Measurements from ENCODE around the gene DLGAP3.

DLGAP3 gene

GRCh38 chr1:34925730-34926129, 3.7 kb downstream of the DLGAP3 start:
- no peak for DNase-seq (ENCODE audit: low read depth in 1 of 2, low spot score in 1 of 2)
- TF ChIP-seq JUND (IDR thresholded peaks at IDR 0.05; ENCODE audit: low read depth): no peak
- in situ Hi-C loops (cut with HindIII; ENCODE audit: low pct_unique_long_range_greater_than_20kb, low sequenced_read_pairs): no loop called here

- TF ChIP-seq JUND (IDR thresholded peaks at IDR 0.05; ENCODE audit: low read depth): no peak
- DNase-seq (ENCODE audit: low read depth in 1 of 2, low spot score in 1 of 2): peak; percentile 75 to 85
- in situ Hi-C loops (cut with HindIII; ENCODE audit: low pct_unique_long_range_greater_than_20kb, low sequenced_read_pairs): no loop called here
Observed at GRCh38 chr1:34924759-34925555, 4.5 kb downstream of the DLGAP3 start.

- no peak for TF ChIP-seq JUND (IDR thresholded peaks at IDR 0.05; ENCODE audit: low read depth)
- in situ Hi-C loops (cut with HindIII; ENCODE audit: low pct_unique_long_range_greater_than_20kb, low sequenced_read_pairs): no loop called here
- DNase-seq (ENCODE audit: low read depth in 1 of 2, low spot score in 1 of 2): no peak
Observed at GRCh38 chr1:34923490-34923889, 6.0 kb downstream of the DLGAP3 start.

- TF ChIP-seq JUND (IDR thresholded peaks at IDR 0.05; ENCODE audit: low read depth): no peak
- in situ Hi-C loops (cut with HindIII; ENCODE audit: low pct_unique_long_range_greater_than_20kb, low sequenced_read_pairs): no loop called here
- no peak for DNase-seq (ENCODE audit: low read depth in 1 of 2, low spot score in 1 of 2)
Observed at GRCh38 chr1:34918977-34919561, 10.4 kb downstream of the DLGAP3 start.

- in situ Hi-C loops (cut with HindIII; ENCODE audit: low pct_unique_long_range_greater_than_20kb, low sequenced_read_pairs): no loop called here
- TF ChIP-seq JUND (IDR thresholded peaks at IDR 0.05; ENCODE audit: low read depth): no peak
- no peak for DNase-seq (ENCODE audit: low read depth in 1 of 2, low spot score in 1 of 2)
Observed at GRCh38 chr1:34918386-34918976, 11.0 kb downstream of the DLGAP3 start.

- no peak for TF ChIP-seq JUND (IDR thresholded peaks at IDR 0.05; ENCODE audit: low read depth)
- in situ Hi-C loops (cut with HindIII; ENCODE audit: low pct_unique_long_range_greater_than_20kb, low sequenced_read_pairs): no loop called here
- no peak for DNase-seq (ENCODE audit: low read depth in 1 of 2, low spot score in 1 of 2)
Observed at GRCh38 chr1:34917017-34917416, 12.4 kb downstream of the DLGAP3 start.

GRCh38 chr1:34916104-34916503, 13.3 kb downstream of the DLGAP3 start:
- no peak for TF ChIP-seq JUND (IDR thresholded peaks at IDR 0.05; ENCODE audit: low read depth)
- in situ Hi-C loops (cut with HindIII; ENCODE audit: low pct_unique_long_range_greater_than_20kb, low sequenced_read_pairs): no loop called here
- DNase-seq (ENCODE audit: low read depth in 1 of 2, low spot score in 1 of 2): no peak

GRCh38 chr1:34915521-34915920, 13.9 kb downstream of the DLGAP3 start:
- TF ChIP-seq JUND (IDR thresholded peaks at IDR 0.05; ENCODE audit: low read depth): no peak
- no peak for DNase-seq (ENCODE audit: low read depth in 1 of 2, low spot score in 1 of 2)
- in situ Hi-C loops (cut with HindIII; ENCODE audit: low pct_unique_long_range_greater_than_20kb, low sequenced_read_pairs): no loop called here

GRCh38 chr1:34914958-34915357, 14.5 kb downstream of the DLGAP3 start:
- no peak for TF ChIP-seq JUND (IDR thresholded peaks at IDR 0.05; ENCODE audit: low read depth)
- DNase-seq (ENCODE audit: low read depth in 1 of 2, low spot score in 1 of 2): no peak
- in situ Hi-C loops (cut with HindIII; ENCODE audit: low pct_unique_long_range_greater_than_20kb, low sequenced_read_pairs): no loop called here

GRCh38 chr1:34911465-34911864, 18.0 kb downstream of the DLGAP3 start:
- TF ChIP-seq JUND (IDR thresholded peaks at IDR 0.05; ENCODE audit: low read depth): no peak
- no peak for DNase-seq (ENCODE audit: low read depth in 1 of 2, low spot score in 1 of 2)
- in situ Hi-C loops (cut with HindIII; ENCODE audit: low pct_unique_long_range_greater_than_20kb, low sequenced_read_pairs): no loop called here

- in situ Hi-C loops (cut with HindIII; ENCODE audit: low pct_unique_long_range_greater_than_20kb, low sequenced_read_pairs): no loop called here
- no peak for DNase-seq (ENCODE audit: low read depth in 1 of 2, low spot score in 1 of 2)
- no peak for TF ChIP-seq JUND (IDR thresholded peaks at IDR 0.05; ENCODE audit: low read depth)
Observed at GRCh38 chr1:34910425-34910824, 19.0 kb downstream of the DLGAP3 start.

- in situ Hi-C loops (cut with HindIII; ENCODE audit: low pct_unique_long_range_greater_than_20kb, low sequenced_read_pairs): no loop called here
- TF ChIP-seq JUND (IDR thresholded peaks at IDR 0.05; ENCODE audit: low read depth): no peak
- no peak for DNase-seq (ENCODE audit: low read depth in 1 of 2, low spot score in 1 of 2)
Observed at GRCh38 chr1:34908369-34908768, 21.1 kb downstream of the DLGAP3 start.

- DNase-seq (ENCODE audit: low read depth in 1 of 2, low spot score in 1 of 2): peak in 1 of 2 experiments; percentile 43
- TF ChIP-seq JUND (IDR thresholded peaks at IDR 0.05; ENCODE audit: low read depth): no peak
- in situ Hi-C loops (cut with HindIII; ENCODE audit: low pct_unique_long_range_greater_than_20kb, low sequenced_read_pairs): no loop called here
Observed at GRCh38 chr1:34907487-34908090, 21.9 kb downstream of the DLGAP3 start.
